ENCODE results near the gene AKAP6. TPM values are rescaled to one million over a fixed set of nuclear protein-coding genes. Genes with fewer than 3 reads are reported as not detected.

AKAP6 gene
- total RNA-seq, 1 experiment from 2014 or later = 1.9 TPM

DNA sequence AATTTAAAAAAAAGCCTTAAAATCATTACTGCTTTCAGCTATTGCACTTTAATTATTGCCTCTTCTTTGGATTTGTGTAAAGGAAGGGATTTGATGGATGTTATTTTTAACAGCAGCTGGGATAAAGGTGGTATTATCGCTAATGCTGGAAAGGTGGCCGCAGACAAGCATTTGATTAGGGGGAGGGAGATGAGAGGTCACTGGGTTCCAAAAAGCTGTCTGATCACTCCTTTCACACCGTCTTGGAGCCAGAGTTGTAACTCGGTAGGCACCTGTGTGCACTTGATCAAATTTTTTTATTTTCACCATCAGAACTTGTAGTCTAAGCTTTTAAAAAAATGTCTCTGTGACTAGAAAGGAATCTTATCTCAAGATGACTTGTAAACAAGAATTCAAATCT lies 99.8 kb downstream of the AKAP6 start:
- H3K27me3 ChIP-seq (ENCODE audit: insufficient read depth, low read length) = no peaks in the 10 kb centered on the region
- ChIA-PET RAD21 (ENCODE audit: low non-redundant PET in 1 of 2, low total read pairs in 2 of 2, uncharacterized antibody in 2 of 2, unreplicated experiment in 2 of 2) (no interaction called here), POLR2A (no interaction called here), CTCF (no interaction called here)
- no peak overlapping the region for H2AFZ ChIP-seq (ENCODE audit: low read depth, low read length, poor library complexity, severe bottlenecking)
- no peaks in the 10 kb centered on the region for H3K79me2 ChIP-seq (ENCODE audit: insufficient read depth, low read length)
- no peak for DNase-seq (ENCODE audit: low read depth, low spot score)
- no peaks in the 10 kb centered on the region for H3K9me3 ChIP-seq (ENCODE audit: control insufficient read depth in 1 of 2, insufficient read depth in 1 of 2, low read depth in 1 of 2, low read length in 2 of 2)
- no peak overlapping the region for H3K27ac ChIP-seq (ENCODE audit: low read depth, low read length)
- ATAC-seq = no peak
- no peaks in the 10 kb centered on the region for H3K36me3 ChIP-seq (ENCODE audit: control insufficient read depth in 1 of 2, insufficient read depth in 2 of 2, low read length in 2 of 2)
- no peak overlapping the region for H3K9ac ChIP-seq (ENCODE audit: low read length)
- no peak overlapping the region for H3K4me3 ChIP-seq (replicated peaks in 1 of 2; ENCODE audit: low read depth in 1 of 2, low read length in 2 of 2)
- H4K20me1 ChIP-seq (ENCODE audit: insufficient read depth) = no peaks in the 10 kb centered on the region
- BruUV-seq (replicated peaks) = no TSS peak
- H3K4me2 ChIP-seq (ENCODE audit: low read length) = no peak overlapping the region
- TF ChIP-seq, protein P1, sequence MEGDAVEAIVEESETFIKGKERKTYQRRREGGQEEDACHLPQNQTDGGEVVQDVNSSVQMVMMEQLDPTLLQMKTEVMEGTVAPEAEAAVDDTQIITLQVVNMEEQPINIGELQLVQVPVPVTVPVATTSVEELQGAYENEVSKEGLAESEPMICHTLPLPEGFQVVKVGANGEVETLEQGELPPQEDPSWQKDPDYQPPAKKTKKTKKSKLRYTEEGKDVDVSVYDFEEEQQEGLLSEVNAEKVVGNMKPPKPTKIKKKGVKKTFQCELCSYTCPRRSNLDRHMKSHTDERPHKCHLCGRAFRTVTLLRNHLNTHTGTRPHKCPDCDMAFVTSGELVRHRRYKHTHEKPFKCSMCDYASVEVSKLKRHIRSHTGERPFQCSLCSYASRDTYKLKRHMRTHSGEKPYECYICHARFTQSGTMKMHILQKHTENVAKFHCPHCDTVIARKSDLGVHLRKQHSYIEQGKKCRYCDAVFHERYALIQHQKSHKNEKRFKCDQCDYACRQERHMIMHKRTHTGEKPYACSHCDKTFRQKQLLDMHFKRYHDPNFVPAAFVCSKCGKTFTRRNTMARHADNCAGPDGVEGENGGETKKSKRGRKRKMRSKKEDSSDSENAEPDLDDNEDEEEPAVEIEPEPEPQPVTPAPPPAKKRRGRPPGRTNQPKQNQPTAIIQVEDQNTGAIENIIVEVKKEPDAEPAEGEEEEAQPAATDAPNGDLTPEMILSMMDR (IDR thresholded peaks at IDR 0.05 in 2 of 3, conservative IDR thresholded peaks at IDR 0.05 in 1 of 3; ENCODE audit: borderline replicate concordance in 1 of 3, insufficient read depth in 1 of 3, low read depth in 2 of 3, low read length in 2 of 3) = no peak
- TF ChIP-seq TCF7L2 (IDR thresholded peaks at IDR 0.05; ENCODE audit: borderline replicate concordance, extremely low read depth, insufficient read depth, insufficient read length) (no peak), POLR2A (IDR thresholded peaks at IDR 0.05; ENCODE audit: borderline replicate concordance, extremely low read depth, insufficient read depth, insufficient read length) (no peak)
- H3K4me1 ChIP-seq (ENCODE audit: control insufficient read depth in 1 of 2, insufficient read depth in 2 of 2, low read length in 2 of 2) = no peaks in the 10 kb centered on the region
- intact Hi-C loops (cut with micrococcal nuclease) = no loop called here
- no peaks in the 10 kb centered on the region for H3K9me2 ChIP-seq (ENCODE audit: insufficient read depth)

DNA sequence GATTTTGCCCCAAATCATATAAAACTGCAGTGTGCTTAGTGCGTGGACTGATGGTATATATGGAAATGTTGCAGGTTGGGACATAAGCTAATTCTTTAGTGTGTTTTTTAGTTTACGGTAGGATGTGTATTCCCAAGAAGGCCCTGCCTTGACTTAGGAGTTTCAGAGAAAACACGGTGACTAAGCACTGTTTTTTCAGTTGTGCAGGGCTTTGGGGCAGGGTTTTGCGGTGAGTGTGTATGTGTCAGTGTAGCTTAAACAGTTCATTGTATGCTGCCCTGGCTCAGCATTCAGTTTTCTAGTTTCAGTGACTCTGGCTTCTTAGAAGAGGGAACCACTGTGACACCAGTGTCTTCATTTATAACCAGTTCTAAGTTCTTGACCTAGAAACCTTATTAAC lies 101.2 kb downstream of the AKAP6 start:
- no TSS peak for BruUV-seq (replicated peaks)
- Histone ChIP-seq H2AFZ (ENCODE audit: low read depth, low read length, poor library complexity, severe bottlenecking) (no peak overlapping the region), H3K27ac (ENCODE audit: low read depth, low read length) (no peak overlapping the region), H3K4me1 (ENCODE audit: control insufficient read depth in 1 of 2, insufficient read depth in 2 of 2, low read length in 2 of 2) (no peaks in the 10 kb centered on the region), H4K20me1 (ENCODE audit: insufficient read depth) (no peaks in the 10 kb centered on the region), H3K4me3 (replicated peaks in 1 of 2; ENCODE audit: low read depth in 1 of 2, low read length in 2 of 2) (no peak overlapping the region), H3K9me3 (ENCODE audit: control insufficient read depth in 1 of 2, insufficient read depth in 1 of 2, low read depth in 1 of 2, low read length in 2 of 2) (no peaks in the 10 kb centered on the region), H3K79me2 (ENCODE audit: insufficient read depth, low read length) (no peaks in the 10 kb centered on the region), H3K27me3 (ENCODE audit: insufficient read depth, low read length) (no peaks in the 10 kb centered on the region), H3K36me3 (ENCODE audit: control insufficient read depth in 1 of 2, insufficient read depth in 2 of 2, low read length in 2 of 2) (no peaks in the 10 kb centered on the region), H3K4me2 (ENCODE audit: low read length) (no peak overlapping the region), H3K9ac (ENCODE audit: low read length) (no peak overlapping the region), H3K9me2 (ENCODE audit: insufficient read depth) (no peaks in the 10 kb centered on the region)
- intact Hi-C loops (cut with micrococcal nuclease) = no loop called here
- RAD21 ChIA-PET (ENCODE audit: low non-redundant PET in 1 of 2, low total read pairs in 2 of 2, uncharacterized antibody in 2 of 2, unreplicated experiment in 2 of 2) = no interaction called here
- no peak for ATAC-seq
- DNase-seq (ENCODE audit: low read depth, low spot score) = no peak
- TF ChIP-seq CBX3 (IDR thresholded peaks at IDR 0.05; ENCODE audit: low read depth) = no peak
- no peak for TF ChIP-seq TCF7L2 (IDR thresholded peaks at IDR 0.05; ENCODE audit: borderline replicate concordance, extremely low read depth, insufficient read depth, insufficient read length)
- no peak for TF ChIP-seq YY1 (IDR thresholded peaks at IDR 0.05; ENCODE audit: extremely low read depth, insufficient replicate concordance, low read depth, low read length)
- TF ChIP-seq, protein P2, sequence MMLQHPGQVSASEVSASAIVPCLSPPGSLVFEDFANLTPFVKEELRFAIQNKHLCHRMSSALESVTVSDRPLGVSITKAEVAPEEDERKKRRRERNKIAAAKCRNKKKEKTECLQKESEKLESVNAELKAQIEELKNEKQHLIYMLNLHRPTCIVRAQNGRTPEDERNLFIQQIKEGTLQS (IDR thresholded peaks at IDR 0.05) = no peak
- TF ChIP-seq RAD21 (IDR thresholded peaks at IDR 0.05; ENCODE audit: low read depth) = no peak
- TF ChIP-seq SIN3A (IDR thresholded peaks at IDR 0.05; ENCODE audit: low read depth) = no peak
- TF ChIP-seq ZFX (IDR thresholded peaks at IDR 0.05) = no peak
- TF ChIP-seq EZH2phosphoT487 (IDR thresholded peaks at IDR 0.05; ENCODE audit: borderline replicate concordance) = no peak
- TF ChIP-seq ELF1 (IDR thresholded peaks at IDR 0.05; ENCODE audit: borderline replicate concordance, low read depth) = no peak
- no peak for TF ChIP-seq EGR1 (IDR thresholded peaks at IDR 0.05; ENCODE audit: low read depth)
- TF ChIP-seq, protein P3, sequence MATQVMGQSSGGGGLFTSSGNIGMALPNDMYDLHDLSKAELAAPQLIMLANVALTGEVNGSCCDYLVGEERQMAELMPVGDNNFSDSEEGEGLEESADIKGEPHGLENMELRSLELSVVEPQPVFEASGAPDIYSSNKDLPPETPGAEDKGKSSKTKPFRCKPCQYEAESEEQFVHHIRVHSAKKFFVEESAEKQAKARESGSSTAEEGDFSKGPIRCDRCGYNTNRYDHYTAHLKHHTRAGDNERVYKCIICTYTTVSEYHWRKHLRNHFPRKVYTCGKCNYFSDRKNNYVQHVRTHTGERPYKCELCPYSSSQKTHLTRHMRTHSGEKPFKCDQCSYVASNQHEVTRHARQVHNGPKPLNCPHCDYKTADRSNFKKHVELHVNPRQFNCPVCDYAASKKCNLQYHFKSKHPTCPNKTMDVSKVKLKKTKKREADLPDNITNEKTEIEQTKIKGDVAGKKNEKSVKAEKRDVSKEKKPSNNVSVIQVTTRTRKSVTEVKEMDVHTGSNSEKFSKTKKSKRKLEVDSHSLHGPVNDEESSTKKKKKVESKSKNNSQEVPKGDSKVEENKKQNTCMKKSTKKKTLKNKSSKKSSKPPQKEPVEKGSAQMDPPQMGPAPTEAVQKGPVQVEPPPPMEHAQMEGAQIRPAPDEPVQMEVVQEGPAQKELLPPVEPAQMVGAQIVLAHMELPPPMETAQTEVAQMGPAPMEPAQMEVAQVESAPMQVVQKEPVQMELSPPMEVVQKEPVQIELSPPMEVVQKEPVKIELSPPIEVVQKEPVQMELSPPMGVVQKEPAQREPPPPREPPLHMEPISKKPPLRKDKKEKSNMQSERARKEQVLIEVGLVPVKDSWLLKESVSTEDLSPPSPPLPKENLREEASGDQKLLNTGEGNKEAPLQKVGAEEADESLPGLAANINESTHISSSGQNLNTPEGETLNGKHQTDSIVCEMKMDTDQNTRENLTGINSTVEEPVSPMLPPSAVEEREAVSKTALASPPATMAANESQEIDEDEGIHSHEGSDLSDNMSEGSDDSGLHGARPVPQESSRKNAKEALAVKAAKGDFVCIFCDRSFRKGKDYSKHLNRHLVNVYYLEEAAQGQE (IDR thresholded peaks at IDR 0.05; ENCODE audit: low read depth) = no peak
- TF ChIP-seq SRF (IDR thresholded peaks at IDR 0.05; ENCODE audit: low read depth) = no peak
- POLR2A ChIA-PET = no interaction called here
- CTCF ChIA-PET = no interaction called here
